Measurements from ENCODE around the gene UPK3B.
A peak's percentile ranks its signal among the peaks of the same experiment; 100 is the strongest.
"Not testable (repeated sequence)": the region's sequence is repeated elsewhere in the genome, so short reads cannot be mapped to it uniquely, and the experiment has no call there.

UPK3B gene

DNA sequence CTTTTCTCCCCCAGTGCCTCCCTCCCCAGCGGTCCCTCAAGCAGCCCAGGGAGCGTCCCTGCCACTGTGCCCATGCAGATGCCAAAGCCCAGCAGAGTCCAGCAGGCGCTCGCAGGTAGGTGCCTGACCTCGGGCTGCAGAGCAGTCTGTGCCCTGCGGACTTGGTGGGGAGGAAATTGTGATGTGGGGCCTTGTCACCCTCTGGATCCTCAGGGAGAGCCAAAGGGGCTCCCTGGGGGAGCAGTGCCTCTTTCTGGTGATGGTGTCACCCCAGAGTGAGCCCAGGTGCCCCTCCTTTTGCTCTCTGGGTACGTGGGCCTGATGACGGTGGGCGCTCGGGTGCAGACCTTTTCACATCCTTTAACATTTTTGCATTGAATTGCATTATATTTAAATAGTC lies 18.2 kb upstream of the UPK3B start:
- DNase-seq, result not testable (repeated sequence)

DNA sequence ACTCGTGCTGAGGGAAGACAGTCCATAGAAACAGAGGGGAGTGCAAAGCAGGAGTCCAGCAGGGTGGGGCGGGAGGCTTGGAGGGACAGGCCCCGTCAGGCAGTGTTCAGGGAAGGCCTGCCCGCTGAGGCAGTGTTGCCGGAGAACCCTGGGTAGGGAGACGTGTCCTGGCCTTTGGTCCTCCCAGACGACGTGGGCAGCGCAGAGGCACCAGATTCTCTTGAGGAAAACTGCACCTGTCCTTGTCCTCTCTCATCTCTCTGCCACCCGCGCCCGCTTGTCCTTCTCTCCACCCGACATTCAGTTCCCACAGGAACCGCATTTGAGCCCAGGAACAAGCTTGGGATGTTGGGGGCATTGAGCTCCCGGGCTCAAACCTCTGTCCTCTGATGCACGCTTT lies 14.6 kb upstream of the UPK3B start:
- DNase-seq, result not testable (repeated sequence)

DNA sequence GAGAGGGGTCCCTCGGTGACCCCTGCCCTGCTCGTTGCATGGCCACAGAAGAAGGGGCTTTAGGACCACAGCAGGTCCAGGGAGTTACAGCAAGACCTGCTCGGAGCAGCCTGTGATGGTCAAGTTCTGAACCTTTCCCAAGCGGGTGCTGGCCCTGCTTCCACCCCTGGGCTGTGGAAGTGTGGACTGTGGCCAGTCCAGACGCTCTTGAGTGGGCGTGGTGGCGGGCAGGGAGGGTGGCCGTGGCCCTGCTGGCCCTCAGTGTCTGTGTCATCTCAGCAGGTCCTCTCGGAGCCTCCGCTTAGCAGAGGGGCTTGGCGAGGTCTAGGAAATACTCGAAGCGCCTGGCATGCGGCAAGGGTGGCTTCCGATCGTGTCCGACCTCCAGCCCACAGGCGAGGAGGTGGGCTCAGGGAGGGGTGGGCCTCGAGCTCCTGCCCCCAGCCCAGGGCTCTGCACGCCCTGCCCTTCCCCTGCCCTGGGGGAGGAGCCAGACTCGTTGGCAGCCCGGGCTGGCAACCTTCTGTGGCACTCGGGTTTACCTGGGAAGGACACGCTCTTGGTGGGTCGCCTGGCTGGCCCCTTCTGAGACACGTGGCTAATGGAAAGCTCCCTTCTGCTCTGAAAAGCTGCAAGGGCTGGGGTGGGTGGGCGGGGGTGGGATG lies 12.3 kb upstream of the UPK3B start:
- not testable (repeated sequence) for DNase-seq

DNA sequence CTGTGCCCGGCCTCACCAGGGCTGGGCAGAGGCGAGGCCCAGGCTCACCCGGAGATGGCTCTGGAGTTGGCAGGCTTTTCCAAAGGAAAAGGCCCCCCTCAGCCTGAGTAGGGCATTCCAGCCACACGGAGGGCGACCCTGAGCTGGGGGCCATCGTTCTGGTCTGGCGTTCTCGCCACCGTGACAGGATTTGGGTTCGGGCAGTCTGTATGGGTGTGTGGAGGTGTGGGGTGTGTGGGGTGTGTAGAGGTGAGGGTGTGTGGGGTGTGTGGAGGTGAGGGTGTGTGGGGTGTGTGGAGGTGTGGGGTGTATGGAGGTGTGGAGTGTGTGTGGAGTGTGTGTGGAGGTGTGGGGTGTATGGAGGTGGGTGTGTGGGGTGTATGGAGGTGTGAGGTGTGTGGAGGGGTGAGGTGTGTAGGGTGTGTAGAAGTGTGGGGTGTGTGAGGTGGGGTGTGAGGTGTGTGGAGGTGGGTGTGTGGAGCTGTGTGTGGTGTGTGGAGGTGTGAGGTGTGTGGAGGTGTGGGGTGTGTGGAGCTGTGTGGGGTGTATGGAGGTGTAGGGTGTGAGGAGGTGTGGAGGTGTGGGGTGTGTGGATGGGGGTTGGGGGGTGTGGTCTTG lies 11.7 kb upstream of the UPK3B start:
- DNase-seq, result not testable (repeated sequence)

DNA sequence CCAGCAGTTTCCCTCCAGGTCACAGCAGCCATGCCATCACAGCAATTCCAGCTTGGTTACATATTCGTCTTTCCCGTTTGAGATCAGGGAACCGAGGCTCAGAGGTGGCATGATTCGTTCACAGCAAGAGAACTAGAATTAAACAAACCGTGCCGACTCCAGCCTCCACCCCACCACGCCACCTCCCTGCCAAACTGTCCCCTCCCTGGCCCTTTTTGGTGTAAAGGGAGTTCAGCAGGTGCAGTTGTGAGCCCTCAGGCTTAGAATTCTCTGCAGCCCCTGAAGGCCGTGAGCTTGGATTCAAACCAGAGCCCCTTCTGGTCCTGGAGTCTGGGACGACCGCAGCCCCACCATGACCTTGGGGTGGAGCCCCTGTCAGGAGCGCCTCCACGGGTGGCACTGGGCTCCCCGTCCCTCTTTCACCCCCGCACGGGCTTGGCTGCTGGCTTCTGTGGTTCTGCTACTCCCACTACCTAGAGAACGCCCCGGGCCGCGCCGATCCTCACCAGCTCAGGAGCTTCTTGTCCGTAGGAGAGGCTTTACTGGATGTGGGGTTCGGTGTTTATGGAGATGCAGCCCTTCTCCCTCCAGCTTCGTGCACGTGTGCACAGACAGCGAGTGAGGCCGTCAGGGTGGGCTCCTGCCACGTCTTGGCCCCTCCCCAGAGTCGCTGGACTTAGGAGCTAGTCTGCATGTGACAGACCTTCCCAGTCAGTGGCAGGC lies 11.0 kb upstream of the UPK3B start:
- DNase-seq, result not testable (repeated sequence)

DNA sequence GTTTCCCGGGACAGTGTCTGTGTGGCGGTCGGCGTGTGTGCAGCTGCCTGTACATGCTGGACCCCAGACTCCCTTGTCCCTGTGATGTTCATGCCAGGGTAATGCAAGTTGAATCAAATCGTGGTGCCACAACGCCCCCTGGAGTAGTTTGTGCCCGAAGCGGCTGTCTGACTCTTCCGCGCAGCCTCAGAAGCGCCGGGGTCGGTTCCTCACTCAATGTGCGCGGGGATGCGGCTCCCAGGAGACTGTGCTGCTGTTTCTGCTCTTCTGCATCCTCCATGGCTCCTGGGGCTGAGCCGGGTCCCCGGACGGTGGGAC lies 10.5 kb upstream of the UPK3B start:
- DNase-seq, result not testable (repeated sequence)

DNA sequence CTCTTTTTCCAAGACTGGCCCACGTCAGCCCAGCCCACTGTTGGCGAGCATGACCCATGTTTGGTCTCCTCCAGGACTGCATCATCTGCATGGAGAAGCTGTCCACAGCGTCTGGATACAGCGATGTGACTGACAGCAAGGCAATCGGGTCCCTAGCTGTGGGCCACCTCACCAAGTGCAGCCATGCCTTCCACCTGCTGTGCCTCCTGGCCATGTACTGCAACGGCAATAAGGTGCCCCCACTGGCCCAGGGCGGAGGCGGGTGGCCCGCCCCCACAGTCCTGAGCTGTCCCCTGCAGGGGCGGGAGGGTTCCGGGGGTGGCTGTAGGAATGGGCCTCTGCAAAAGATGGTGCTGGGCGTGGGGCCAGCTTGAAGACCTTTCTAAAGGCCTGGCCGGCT lies 8.1 kb upstream of the UPK3B start:
- not testable (repeated sequence) for DNase-seq

DNA sequence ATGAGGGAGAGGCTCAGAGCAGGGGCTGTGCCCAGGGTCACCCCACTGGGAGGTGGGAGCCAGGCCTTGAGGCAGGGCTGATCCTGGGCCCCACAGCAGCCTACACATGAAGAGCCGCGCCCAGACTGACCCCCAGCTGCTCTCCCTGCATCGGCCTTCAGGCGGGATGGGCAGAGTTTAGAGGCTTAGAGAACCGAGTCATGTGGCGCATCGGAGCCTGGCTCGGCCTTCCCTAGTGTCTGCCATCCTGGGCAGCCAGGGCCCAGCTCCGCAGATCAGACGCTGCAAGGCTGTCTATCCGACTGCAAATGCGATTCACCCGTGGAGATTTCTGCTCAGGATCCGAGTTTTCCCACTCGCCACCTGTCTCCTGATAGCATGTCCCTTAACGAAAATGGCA lies 7.5 kb upstream of the UPK3B start:
- not testable (repeated sequence) for DNase-seq

DNA sequence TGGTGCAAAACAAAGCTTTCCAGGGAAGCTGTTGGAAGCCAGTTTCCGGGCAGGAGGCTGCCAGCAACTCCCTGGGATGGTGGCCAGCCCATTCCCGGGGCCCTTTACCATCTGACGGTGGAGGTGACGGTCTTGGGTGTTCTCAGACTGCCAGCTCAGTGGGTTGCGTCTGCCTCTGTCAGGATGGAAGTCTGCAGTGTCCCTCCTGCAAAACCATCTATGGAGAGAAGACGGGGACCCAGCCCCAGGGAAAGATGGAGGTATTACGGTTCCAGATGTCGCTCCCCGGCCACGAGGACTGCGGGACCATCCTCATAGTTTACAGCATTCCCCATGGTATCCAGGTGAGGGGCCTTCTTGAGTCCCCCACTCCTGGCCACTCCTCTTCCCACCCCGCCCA lies 7.1 kb upstream of the UPK3B start:
- DNase-seq, result not testable (repeated sequence)

DNA sequence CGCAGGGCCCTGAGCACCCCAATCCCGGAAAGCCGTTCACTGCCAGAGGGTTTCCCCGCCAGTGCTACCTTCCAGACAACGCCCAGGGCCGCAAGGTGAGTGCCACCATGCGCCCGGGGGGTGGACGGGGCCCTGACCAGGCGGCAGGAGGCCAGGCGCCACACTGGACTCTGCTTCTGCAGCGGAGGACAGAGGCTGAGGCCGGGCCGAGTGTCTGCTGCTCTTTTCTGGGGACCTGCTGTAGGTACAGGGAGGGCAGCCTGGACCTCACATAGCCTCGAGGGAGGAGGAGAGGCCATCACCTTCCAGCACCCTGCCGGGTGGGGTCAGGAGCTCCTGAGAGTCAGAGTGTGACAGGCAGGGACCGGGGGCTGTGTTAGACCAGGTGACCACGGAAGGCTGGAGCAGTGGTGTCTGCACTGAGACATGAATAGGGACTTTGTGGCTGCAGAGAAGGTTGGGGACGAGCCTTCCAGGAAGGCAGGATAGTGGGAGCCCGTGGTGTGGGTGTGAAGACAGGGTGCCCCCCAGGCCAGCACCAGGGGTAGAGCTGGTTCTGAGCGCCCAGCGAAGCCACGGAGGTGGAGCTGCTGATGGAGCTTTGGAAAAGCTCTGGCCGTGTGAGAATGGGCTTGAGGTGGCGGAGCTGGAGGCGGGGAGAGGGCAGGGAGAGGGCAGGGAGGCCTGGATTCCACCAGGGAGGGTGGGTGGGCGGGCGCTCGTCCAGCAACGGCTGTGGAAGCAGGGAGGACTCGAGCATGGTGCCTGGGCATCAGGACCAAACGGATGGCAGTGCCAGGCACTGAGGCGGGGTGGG lies 5.8 kb upstream of the UPK3B start:
- not testable (repeated sequence) for DNase-seq

DNA sequence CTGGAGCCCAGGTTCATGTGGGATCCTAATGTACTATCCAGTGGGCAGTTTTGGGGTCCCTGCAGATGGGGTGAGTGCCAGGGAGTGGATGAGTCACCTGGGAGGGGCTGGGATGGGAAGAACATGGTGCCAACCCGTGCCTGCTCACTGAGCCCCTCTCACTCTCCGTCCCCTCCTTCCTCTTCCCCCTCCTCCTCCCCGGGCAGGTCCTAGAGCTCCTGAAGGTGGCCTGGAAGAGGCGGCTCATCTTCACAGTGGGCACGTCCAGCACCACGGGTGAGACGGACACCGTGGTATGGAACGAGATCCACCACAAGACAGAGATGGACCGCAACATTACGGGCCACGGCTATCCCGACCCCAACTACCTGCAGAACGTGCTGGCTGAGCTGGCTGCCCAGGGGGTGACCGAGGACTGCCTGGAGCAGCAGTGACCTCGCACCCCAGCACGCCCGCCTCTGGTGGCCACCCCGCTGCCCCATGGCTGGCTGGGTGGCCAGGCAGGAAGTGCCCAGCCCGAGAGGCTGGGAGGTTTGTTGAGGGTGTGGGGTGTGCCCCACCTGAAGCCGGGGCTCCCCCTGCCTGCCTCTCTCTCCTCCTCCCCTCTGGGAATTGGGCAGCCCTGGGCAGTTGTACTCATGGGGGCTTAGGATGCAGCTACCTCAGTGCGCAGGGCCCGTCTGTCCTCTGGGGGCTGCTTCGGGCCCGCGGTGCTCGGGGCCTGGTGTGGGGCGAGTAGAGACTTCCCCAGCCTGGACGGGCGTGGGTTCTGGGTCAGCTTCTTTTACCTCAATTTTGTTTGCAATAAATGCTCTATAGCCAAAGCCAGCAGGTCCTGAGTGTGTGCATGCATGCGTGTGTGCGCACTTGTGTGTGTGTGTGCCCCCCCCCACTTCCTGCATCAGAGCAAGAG lies 4.9 kb upstream of the UPK3B start:
- DNase-seq, result no peak

DNA sequence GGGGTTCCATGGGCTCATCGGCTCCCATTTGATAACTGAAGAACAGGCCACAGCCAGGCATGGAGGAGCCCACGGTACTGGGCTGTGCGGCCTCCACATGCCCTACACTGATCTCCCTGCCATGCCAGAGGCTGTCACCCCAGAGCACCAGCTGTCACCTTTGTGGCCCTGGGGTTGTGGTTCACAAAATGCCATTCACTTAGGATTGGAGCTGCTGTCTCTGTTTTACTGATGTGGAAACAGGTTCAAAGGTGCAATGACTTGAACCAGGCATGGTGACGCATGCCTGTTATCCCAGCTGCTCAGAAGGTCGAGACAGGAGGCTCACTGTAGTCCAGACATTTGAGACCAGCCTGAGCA lies 4.3 kb upstream of the UPK3B start:
- no peak for DNase-seq

DNA sequence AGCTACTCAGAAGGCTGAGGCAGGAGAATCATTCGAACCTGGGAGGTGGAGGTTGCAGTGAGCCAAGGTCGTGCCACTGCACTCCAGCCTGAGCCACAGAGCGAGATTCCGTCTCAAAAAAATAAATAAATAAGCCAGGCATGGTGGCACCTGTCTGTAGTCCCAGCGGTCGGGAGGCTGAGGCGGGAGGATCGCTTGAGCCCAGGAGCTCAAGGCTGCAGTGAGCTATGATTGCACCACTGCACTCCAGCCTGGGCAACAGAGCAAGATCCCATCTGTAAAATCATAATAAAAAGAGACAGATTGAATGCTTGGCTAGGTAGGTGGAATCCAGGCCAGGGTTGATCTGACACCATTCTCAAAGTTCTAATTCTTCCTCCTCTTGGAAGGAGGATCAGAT lies 3.7 kb upstream of the UPK3B start:
- not testable (repeated sequence) for DNase-seq

DNA sequence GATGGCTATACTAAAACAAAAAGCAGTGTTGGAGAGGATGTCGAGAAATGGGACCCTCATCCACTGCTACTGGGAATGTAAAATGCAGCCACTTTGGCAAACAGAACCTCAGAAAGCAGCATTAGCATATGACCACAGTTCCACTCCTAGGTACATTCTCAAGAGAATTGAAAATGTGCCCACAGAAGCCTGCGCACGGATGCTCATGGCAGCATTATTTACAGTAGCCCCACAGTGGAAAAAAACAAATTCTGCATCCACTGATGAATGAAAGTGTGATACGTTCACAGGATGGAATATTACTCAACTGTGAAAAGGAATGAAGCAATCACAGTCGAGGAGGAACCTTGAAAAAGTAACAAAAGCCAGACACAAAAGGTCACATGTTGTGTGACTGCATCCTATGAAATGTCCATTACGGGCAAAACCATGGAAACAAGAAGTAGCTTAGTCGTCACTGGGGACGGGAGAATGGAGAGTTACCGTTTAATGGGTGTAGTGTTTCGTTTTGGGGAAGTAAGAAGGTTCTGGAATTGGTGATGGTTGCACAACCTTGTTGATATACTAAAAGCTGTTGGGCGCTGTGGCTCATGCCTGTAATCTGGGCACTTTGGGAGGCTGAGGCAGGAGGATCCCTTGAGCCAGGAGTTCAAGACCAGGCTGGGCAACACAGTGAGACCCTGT lies 2.5 kb upstream of the UPK3B start:
- peak; percentile 18 to 72 for DNase-seq

DNA sequence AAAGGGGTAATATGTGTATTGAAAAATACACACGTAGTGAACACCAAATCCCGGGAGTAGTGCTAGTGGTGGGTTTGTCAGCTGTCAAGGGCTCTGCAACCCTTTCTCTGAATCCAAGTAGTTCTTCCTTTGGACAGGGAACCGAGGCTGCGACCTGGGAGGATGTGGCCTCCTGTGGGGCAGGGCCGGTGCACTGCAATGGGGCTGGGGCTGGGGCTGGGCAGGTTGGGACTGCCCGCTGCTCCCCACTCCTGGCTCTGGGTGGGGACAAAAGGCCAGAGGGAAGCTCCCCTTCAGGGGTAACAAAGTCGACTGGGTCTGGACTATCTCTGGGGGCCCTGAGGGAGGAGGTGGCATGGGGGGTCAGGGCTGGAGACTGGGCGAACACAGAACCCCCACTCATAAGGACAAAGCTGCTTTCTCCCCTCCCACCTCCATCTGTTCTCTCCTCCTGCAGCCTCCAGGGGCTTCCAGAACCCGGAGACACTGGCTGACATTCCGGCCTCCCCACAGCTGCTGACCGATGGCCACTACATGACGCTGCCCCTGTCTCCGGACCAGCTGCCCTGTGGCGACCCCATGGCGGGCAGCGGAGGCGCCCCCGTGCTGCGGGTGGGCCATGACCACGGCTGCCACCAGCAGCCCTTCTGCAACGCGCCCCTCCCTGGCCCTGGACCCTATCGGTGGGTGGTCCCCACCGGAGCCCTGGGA lies 1.0 kb downstream of the UPK3B start:
- not testable (repeated sequence) for DNase-seq

DNA sequence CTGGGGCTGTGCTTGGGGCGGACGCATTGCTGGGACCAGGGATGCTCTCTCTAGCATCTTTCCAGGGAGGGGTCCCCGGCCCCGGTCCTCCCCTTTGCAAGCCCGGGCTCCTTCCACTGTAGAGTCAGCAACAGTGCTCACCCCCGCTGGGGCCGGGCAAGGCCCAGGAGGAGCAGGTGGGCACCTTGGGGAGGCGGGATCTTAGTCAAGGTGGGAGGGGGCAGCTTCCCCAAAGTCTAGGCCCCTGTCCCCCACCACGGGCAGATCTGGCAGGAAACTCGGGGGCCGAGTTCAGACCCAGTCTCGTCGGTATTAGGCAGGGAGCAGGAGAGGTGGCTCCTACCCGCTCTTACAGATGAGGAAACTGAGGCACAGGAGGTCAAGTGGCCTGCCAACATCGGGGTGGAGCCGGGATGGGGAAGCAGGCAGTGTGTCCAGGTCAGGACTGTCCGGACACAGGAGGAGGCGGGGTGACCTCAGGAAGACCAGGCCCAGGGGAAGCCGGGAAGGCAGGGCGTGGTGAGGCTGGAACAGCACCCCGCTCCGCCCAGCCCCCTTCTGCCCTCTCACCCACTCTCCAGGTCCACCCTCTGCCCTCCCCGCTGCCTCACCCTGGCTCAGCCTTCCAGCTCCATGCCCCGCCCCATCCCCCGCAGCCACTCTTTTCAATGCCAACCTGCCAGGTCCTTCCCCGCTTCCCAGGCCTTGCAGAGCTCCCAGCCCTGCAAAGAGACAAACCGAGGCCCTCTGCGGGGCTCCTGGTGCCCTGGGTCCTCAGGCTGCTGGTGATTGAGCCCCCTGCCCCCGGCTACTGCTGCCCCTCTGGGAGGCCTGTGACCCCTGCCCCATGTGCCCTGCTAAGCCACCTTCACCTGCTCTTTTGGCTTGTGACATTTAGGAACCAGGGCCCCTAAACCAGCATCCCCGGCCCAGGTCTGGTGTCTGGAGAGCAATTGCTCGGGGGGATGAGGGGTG lies 1.8 kb downstream of the UPK3B start:
- DNase-seq, result not testable (repeated sequence)

DNA sequence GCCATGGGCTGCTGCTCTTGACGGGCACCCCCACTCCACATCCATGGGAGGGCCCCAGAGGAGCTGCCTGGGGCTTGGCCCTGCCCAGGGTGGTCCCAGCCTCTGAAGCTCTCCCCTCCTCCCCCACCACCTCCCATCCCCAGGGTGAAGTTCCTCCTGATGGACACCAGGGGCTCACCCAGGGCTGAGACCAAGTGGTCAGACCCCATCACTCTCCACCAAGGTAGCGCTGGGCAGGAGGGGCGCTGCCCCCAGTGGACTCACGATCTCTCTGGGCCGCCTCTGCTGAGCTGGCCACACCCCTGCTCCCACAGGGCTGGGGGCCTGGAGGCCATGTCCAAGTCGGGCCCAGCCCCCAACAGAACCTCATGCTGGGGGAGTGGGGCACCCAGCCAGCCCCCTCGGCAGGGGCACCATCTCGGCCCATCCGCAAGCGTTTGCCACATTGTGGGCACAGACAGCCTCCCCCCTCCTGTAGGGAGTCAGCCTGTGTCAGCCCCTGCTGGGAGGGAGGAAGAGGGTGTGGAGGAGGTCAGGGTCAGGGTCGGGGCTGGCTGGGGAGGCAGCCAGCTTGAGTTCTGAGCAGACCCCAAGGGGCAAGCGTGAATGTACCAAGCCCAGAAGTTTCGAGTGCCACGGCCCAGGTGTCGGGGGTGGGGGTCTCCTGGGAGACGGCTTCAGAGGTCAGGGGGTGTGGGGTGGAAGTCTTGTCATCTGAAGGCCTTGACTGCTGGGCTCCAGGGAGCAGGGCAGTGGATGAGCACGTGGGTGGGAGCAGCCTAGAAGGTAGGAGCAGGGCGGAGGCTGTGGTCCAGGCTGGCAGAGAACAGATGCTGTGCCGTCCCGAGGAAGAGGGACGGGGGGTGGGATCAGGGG lies 2.8 kb downstream of the UPK3B start:
- no peak for DNase-seq
